ENCODE measurements around the gene TSPAN18. TPM values are rescaled to one million over a fixed set of nuclear protein-coding genes. Genes with fewer than 3 reads are reported as not detected.

Gene TSPAN18
- total and polyA plus RNA-seq, 2 of the 8 experiments (the other 6 are each of a cell fraction or from before 2014, with no cell fraction given), result 5.2 to 10.2 TPM

DNA sequence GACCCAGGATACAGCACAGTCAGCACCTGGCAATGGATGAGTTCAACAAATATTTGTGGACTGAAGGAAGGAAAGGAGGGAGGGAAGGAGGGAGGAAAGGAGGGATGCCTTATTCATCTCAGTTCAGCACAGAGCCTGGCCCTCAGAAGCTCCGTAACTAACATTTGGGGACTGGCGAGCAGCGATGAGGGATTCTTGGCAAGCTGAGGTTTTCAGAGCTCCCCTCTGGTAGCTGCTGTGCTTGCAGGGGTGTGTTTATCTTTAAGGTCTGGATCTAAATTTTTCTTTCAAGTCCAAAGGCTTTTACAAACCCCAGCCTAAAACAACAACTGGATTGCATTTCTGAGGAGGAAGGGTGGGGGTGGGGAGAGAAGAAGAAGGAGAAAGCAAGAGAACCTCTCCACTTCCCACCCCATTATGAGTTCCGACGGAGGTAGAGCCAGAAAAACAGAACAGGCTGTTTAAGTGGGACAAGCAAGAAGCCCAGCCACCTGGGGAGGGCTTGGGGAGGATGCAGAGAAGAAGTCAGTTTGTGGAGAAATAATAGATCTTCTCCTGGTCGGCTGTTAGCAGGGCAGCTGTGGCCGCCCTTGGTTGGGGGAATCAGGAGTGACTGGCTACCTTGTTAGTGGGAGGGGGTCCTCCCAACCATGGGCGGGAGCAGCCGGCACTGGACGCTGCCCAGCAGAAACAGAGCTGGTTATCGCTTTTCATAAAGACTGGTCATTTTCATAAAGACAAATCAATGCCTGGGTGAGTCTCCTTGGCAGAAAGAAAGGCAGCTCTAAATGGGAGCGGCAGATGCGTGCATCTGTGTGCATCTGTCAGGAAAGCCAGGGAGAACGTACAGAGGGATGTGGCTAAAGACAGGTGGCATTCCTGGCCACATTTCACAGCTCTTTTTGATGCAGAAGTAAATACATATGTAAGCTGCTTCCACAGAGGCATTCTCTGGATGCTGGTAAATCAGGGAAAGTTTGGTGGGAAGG lies 78.0 kb downstream of the TSPAN18 start:
- H2BK120ac ChIP-seq (replicated peaks; ENCODE audit: low read depth, low read length), result no peak overlapping the region

More for the DNA sequence above, 78.0 kb downstream of the TSPAN18 start:
- no peak overlapping the region for H4K91ac ChIP-seq (replicated peaks; ENCODE audit: insufficient read length, low read length)
- H2BK5ac ChIP-seq (ENCODE audit: low read depth, low read length), result no peak overlapping the region
- H3K4ac ChIP-seq (replicated peaks; ENCODE audit: insufficient read length, low read depth, low read length), result no peak overlapping the region
- H2BK15ac ChIP-seq (ENCODE audit: low read length), result no peak overlapping the region
- no peak overlapping the region for H3K27ac ChIP-seq (ENCODE audit: low read depth, low read length)
- H3K14ac ChIP-seq (ENCODE audit: insufficient read length), result no peak overlapping the region
- H3K36me3 ChIP-seq (ENCODE audit: control insufficient read depth in 2 of 4, insufficient read depth in 4 of 4, low read length in 3 of 4), result no peaks in the 10 kb centered on the region
- peak overlapping the region; percentile 57 for H2AK5ac ChIP-seq (ENCODE audit: low read depth, low read length)
- 72% methylated on average over 14 of the region's 14 CpGs; no CpG with 5 or more reads in 1 of the 2 experiments for WGBS, 2 experiments (ENCODE audit: extremely low coverage in 1 of 2, insufficient coverage in 1 of 2, insufficient read length in 1 of 2, insufficient replicate concordance in 2 of 2, low coverage in 1 of 2, low lambda C conversion rate in 2 of 2, missing lambda C conversion rate in 1 of 2)
- no peak overlapping the region for H3K23ac ChIP-seq (ENCODE audit: insufficient read length)
- H3K4me3 ChIP-seq (ENCODE audit: extremely low read depth in 1 of 4, insufficient read depth in 2 of 4, low read depth in 3 of 4, low read length in 4 of 4), result no peak overlapping the region
- H3K9me3 ChIP-seq (ENCODE audit: insufficient read depth in 2 of 2, low read depth in 1 of 2, low read length in 1 of 2), result no peaks in the 10 kb centered on the region
- no peak overlapping the region for H3K56ac ChIP-seq (replicated peaks; ENCODE audit: insufficient read length, low read depth, low read length)
- DNase-seq (ENCODE audit: low read depth in 1 of 2, low spot score in 2 of 2), result no peak
- no peak overlapping the region for H3K18ac ChIP-seq (ENCODE audit: extremely low read depth, low read length)
- no peak overlapping the region for H2AFZ ChIP-seq (ENCODE audit: low read length)
- H3K4me1 ChIP-seq (replicated peaks in 1 of 4; ENCODE audit: control insufficient read depth in 3 of 4, insufficient read depth in 4 of 4, low read length in 3 of 4), result peaks cover 0 to 17% (median 11%) of the 10 kb centered on the region in 4 experiments; a peak in 5 of 7 replicates
- 0 out of 2 replicates have a peak, but pooled peaks have one; percentile 29 for TF ChIP-seq TEAD4 (IDR thresholded peaks at IDR 0.05; ENCODE audit: low read depth, low read length)
- TF ChIP-seq, protein P1, sequence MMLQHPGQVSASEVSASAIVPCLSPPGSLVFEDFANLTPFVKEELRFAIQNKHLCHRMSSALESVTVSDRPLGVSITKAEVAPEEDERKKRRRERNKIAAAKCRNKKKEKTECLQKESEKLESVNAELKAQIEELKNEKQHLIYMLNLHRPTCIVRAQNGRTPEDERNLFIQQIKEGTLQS (IDR thresholded peaks at IDR 0.05; ENCODE audit: insufficient read depth, low read depth, low read length), result no peak
- TF ChIP-seq, protein P2, sequence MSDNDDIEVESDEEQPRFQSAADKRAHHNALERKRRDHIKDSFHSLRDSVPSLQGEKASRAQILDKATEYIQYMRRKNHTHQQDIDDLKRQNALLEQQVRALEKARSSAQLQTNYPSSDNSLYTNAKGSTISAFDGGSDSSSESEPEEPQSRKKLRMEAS (IDR thresholded peaks at IDR 0.05), result no peak
- TF ChIP-seq, protein P3, sequence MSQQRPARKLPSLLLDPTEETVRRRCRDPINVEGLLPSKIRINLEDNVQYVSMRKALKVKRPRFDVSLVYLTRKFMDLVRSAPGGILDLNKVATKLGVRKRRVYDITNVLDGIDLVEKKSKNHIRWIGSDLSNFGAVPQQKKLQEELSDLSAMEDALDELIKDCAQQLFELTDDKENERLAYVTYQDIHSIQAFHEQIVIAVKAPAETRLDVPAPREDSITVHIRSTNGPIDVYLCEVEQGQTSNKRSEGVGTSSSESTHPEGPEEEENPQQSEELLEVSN (IDR thresholded peaks at IDR 0.05), result 0 out of 2 replicates have a peak, but pooled peaks have one; percentile 18
- TF ChIP-seq SRF (IDR thresholded peaks at IDR 0.05; ENCODE audit: low read depth, low read length), result 0 out of 2 replicates have a peak, but pooled peaks have one; percentile 4
- TF ChIP-seq SP4 (IDR thresholded peaks at IDR 0.05; ENCODE audit: low read length), result no peak
- peak; percentile 19 for FAIRE-seq
- no peak overlapping the region for H3K4me2 ChIP-seq (ENCODE audit: insufficient read depth in 1 of 2, low read depth in 2 of 2, low read length in 2 of 2)
- CTCF ChIA-PET (ENCODE audit: partially characterized antibody), result interaction anchor here (1.1 to 4.8 kb wide), 9 partner anchors 11 to 183 kb away, joined by 3 to 38 read pairs (median 7); no protein-coding TSS in a partner anchor
- 0 out of 7 replicates have a peak, but pooled peaks cover 0 to 2% (median 0%) of the 10 kb centered on the region in 4 experiments for H3K27me3 ChIP-seq (replicated peaks in 1 of 4; ENCODE audit: control insufficient read depth in 3 of 4, extremely low read depth in 1 of 4, insufficient read depth in 3 of 4, low read length in 3 of 4)
- H2BK20ac ChIP-seq (ENCODE audit: low read length), result no peak overlapping the region
- no peak overlapping the region for H4K8ac ChIP-seq (ENCODE audit: extremely low read depth, insufficient read depth, low read length)
- no peaks in the 10 kb centered on the region for H3K23me2 ChIP-seq (ENCODE audit: low read depth, low read length)
- no peaks in the 10 kb centered on the region for H3K79me1 ChIP-seq (ENCODE audit: low read depth, low read length)
- no peaks in the 10 kb centered on the region for H3K79me2 ChIP-seq (ENCODE audit: control insufficient read depth in 1 of 2, insufficient read depth in 2 of 2, low read length in 2 of 2)
- peaks cover 0 to 1% of the 10 kb centered on the region in 2 experiments for H4K20me1 ChIP-seq (replicated peaks in 1 of 2; ENCODE audit: control insufficient read depth in 1 of 2, insufficient read depth in 2 of 2, low read length in 2 of 2)
- POLR2A ChIA-PET (ENCODE audit: partially characterized antibody), result interaction anchor here (0.7 kb wide), 1 partner anchor 35 kb away, joined by 3 read pairs; no protein-coding TSS in a partner anchor
- H3K9ac ChIP-seq (replicated peaks in 1 of 4; ENCODE audit: extremely low read depth in 1 of 4, low read depth in 3 of 4, low read length in 3 of 4), result no peak overlapping the region
- H4K5ac ChIP-seq (ENCODE audit: insufficient read length, low read depth, low read length), result no peak overlapping the region
- H2BK12ac ChIP-seq (ENCODE audit: low read depth, low read length), result 0 out of 2 replicates have a peak overlapping the region, but pooled peaks have one; percentile 12
